GM12864 (cell line): ENCODE data around the gene FUZ.

Source experiments
- DNase-seq: peaks from one replicate; pipeline ENCODE4 v3.0.0-alpha.2; 2011; ENCODE audit warnings: low read depth
- H3K4me3 ChIP-seq: 2 replicates; pipeline ENCODE4 v1.5.1; 2011; ENCODE audit warnings: mild to moderate bottlenecking, low read depth, low read length, control low read depth
- TF ChIP-seq, protein P1 (sequence below): IDR thresholded peaks from 2 replicates; pipeline ENCODE4 v1.5.1; 2011; ENCODE audit warnings: low read depth, mild to moderate bottlenecking, moderate library complexity, low read length, control low read depth, inconsistent platforms; ENCODE audit errors: missing control alignments

The FUZ gene

GRCh38 chr19:49799798-49800376 is 13.2 kb downstream of the FUZ start:
- TF ChIP-seq, protein P1, sequence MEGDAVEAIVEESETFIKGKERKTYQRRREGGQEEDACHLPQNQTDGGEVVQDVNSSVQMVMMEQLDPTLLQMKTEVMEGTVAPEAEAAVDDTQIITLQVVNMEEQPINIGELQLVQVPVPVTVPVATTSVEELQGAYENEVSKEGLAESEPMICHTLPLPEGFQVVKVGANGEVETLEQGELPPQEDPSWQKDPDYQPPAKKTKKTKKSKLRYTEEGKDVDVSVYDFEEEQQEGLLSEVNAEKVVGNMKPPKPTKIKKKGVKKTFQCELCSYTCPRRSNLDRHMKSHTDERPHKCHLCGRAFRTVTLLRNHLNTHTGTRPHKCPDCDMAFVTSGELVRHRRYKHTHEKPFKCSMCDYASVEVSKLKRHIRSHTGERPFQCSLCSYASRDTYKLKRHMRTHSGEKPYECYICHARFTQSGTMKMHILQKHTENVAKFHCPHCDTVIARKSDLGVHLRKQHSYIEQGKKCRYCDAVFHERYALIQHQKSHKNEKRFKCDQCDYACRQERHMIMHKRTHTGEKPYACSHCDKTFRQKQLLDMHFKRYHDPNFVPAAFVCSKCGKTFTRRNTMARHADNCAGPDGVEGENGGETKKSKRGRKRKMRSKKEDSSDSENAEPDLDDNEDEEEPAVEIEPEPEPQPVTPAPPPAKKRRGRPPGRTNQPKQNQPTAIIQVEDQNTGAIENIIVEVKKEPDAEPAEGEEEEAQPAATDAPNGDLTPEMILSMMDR = peak; percentile 30
- no peak for DNase-seq
- H3K4me3 ChIP-seq = no peak overlapping the region

DNA sequence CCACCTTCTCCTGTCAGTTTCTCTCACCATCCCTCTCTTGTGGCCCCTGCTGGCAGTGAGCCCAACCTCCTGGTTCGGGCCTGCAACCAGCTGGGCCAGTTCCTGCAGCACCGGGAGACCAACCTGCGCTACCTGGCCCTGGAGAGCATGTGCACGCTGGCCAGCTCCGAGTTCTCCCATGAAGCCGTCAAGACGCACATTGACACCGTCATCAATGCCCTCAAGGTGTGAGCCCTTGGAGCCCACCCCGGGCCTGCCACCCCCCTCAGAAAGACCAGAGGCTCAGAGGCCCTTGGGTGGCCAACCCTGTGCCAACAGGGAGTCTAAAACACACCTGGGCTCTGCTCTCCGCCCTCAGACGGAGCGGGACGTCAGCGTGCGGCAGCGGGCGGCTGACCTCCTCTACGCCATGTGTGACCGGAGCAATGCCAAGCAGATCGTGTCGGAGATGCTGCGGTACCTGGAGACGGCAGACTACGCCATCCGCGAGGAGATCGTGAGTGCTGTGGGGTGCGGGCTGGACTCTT is 13.8 kb downstream of the FUZ start:
- no peak for DNase-seq
- TF ChIP-seq, protein P1 = no peak
- no peak overlapping the region for H3K4me3 ChIP-seq

GRCh38 chr19:49798574-49798973 is 14.5 kb downstream of the FUZ start:
- TF ChIP-seq, protein P1 = no peak
- no peak for DNase-seq
- no peak overlapping the region for H3K4me3 ChIP-seq

DNA sequence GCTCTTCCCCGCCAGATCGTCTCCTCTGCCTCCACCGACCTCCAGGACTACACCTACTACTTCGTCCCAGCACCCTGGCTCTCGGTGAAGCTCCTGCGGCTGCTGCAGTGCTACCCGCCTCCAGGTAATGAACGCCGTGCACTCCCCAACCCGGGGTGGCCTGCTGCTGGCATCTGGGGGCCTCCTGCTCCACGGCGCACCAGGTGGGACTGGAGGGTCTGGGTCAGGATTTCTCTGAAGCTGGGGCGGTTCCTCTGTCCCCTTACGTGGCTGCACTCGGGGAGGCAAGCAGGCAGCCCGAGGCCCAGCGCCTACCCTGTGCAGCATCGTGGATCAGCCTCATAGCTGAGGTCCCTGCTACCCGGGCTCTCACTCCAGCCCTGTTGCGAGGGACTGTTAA is 17.5 kb downstream of the FUZ start:
- TF ChIP-seq, protein P1 = no peak
- H3K4me3 ChIP-seq = no peak overlapping the region
- DNase-seq = no peak

DNA sequence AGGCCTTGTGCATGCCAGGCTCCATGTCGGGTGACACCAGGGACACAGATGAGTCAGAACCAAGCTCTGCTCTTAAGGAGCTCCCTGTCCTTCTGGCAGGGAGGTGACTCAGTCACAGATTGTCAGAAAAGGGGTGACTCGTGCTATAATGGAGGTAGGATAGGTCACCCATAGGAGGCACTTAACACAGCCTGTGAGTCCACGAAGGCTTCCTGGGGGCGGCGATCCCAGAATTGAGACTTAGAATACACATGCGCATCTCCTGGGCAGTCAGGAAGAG is 19.6 kb downstream of the FUZ start:
- TF ChIP-seq, protein P1 = no peak
- no peak overlapping the region for H3K4me3 ChIP-seq
- no peak for DNase-seq

- TF ChIP-seq, protein P1 = no peak
- no peak for DNase-seq
- H3K4me3 ChIP-seq = no peak overlapping the region
These were observed 20.1 kb downstream of the FUZ start for GRCh38 chr19:49792829-49793560.
